Measurements from ENCODE around the gene CYSTM1.

- no peak for TF ChIP-seq CTCF (IDR thresholded peaks at IDR 0.05)
- no peak for TF ChIP-seq POLR2A (IDR thresholded peaks at IDR 0.05)
Measured at GRCh38 chr5:140262221-140262620, 87.2 kb downstream of the CYSTM1 start.
